Heart left ventricle (tissue), 13 donors: ENCODE data around the gene IGSF3.

Experiments
- POLR2A ChIP-seq, 2 donors: fragments of 450-650 bp; IDR thresholded peaks; one replicate each; pipeline ENCODE4 v1.6.1; 2017; ENCODE audit warnings: antibody characterized with exemption in 2 of 2, mild to moderate bottlenecking in 2 of 2, moderate library complexity in 2 of 2
- TF ChIP-seq, protein P1 (sequence below), 12 donors: fragments of 200-600 bp; sonication (generic) in 4 of 12; IDR thresholded peaks; one replicate each; pipeline versions ENCODE4 v1.5.0 to v1.8.0; 2018 to 2022; ENCODE audit warnings: antibody characterized with exemption in 12 of 12, mild to moderate bottlenecking in 5 of 12
- donor health status: ischemic (EF 13 %, LVEDD 7.1; RV severe dilation, severe dysfunction).
- donor health status: DM: no; HTN: yes; CAD: no.
- donor health status: DM: no; HTN: no; CAD: no.
- donor health status: ischemic (EF 25% LVEDD 6.9; RV normal size, moderate dysfunction).
- donor health status: ischemic (EF 25% LVEDD 5.7; RV mildly dilated, moderate dysfunction).
- donor health status: ischemic (EF 35%, LVEDD 5.7; RV mildly dilated, moderate dysfunction).
- donor health status: nonischemic (EF 11% LVEDD 7.7; RV severe dilation, severe dysfunction).
- donor health status: DM: yes; HTN: yes; CAD: no.
- donor health status: PGD.
- donor health status: ischemic (EF 29% LVEDD 5.4; RV normal size, mild dysfunction).
- donor health status: nonischemic (EF 23%, LVEDD 6.1; RV moderate dilation, normal function).

DNA sequence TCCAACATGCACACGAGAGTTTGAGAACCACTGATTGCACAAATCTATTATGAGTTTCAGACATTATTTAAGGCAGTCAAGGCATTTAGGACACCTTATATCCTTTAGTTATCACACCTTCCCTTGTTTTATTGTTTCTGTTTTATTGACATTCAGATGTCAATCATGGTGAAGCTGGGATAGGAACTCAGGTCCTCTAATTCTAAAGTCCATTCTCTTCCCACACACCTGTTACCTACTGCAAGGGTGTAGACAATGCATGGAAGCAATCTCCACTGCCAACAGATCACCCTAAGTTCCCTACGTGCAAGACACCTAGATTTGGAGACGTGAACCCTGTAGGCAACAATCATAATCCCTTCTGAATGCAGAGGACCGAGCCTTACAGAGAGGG is 2.6 kb downstream of the IGSF3 start:
- TF ChIP-seq, protein P1, sequence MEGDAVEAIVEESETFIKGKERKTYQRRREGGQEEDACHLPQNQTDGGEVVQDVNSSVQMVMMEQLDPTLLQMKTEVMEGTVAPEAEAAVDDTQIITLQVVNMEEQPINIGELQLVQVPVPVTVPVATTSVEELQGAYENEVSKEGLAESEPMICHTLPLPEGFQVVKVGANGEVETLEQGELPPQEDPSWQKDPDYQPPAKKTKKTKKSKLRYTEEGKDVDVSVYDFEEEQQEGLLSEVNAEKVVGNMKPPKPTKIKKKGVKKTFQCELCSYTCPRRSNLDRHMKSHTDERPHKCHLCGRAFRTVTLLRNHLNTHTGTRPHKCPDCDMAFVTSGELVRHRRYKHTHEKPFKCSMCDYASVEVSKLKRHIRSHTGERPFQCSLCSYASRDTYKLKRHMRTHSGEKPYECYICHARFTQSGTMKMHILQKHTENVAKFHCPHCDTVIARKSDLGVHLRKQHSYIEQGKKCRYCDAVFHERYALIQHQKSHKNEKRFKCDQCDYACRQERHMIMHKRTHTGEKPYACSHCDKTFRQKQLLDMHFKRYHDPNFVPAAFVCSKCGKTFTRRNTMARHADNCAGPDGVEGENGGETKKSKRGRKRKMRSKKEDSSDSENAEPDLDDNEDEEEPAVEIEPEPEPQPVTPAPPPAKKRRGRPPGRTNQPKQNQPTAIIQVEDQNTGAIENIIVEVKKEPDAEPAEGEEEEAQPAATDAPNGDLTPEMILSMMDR (IDR thresholded peaks at IDR 0.05): no peak
- no peak for TF ChIP-seq POLR2A (IDR thresholded peaks at IDR 0.05)
